ENCODE measurements around the gene ABHD4.

- TF ChIP-seq CTCF (conservative IDR thresholded peaks at IDR 0.05; ENCODE audit: low read depth in 2 of 2) = no peak
- TF ChIP-seq EZH2phosphoT487 (IDR thresholded peaks at IDR 0.05; ENCODE audit: unreplicated experiment) = no peak
- no peak for TF ChIP-seq ZNF331 (CRISPR knock-in tag; IDR thresholded peaks at IDR 0.05; ENCODE audit: low read depth)
- TF ChIP-seq POLR2AphosphoS5 (IDR thresholded peaks at IDR 0.05; ENCODE audit: low read depth) = no peak
Measured at GRCh38 chr14:22554498-22555383, 43.4 kb upstream of the ABHD4 start.
